Common myeloid progenitor, CD34-positive (primary cell): Measurements from ENCODE around the gene ABHD12.

Experiments
- CTCF ChIA-PET: fragments of 350-600 bp; sonication (Branson Sonifier 250); formaldehyde crosslinking; loops from one replicate; lab custom pipeline; 2021; ENCODE audit warnings: antibody characterized with exemption; lab: Charles Lee
- POLR2A ChIA-PET: fragments of 350-600 bp; sonication (Branson Sonifier 250); formaldehyde crosslinking; loops from one replicate; lab custom pipeline; 2021; ENCODE audit warnings: antibody characterized with exemption; lab: Charles Lee
- DNase-seq, 3 donors: peaks; one replicate each; pipeline versions ENCODE4 v3.0.0 to v3.0.0-alpha.2; 2013
- H3K27ac ChIP-seq, 2 experiments: 1 replicate in 1 of 2; 2 replicates in 1 of 2; pipeline ENCODE4 v1.7.0; 2013; ENCODE audit warnings: inconsistent platforms in 2 of 2, low read length in 2 of 2, mild to moderate bottlenecking in 2 of 2, low read depth in 1 of 2, moderate library complexity in 1 of 2; ENCODE audit not compliant: severe bottlenecking in 2 of 2, insufficient read depth in 1 of 2, poor library complexity in 1 of 2
- H3K27me3 ChIP-seq, 5 experiments: replicated peaks in 2 of 5; 1 replicate in 3 of 5; 2 replicates in 2 of 5; pipeline versions ENCODE4 v1.6.1 to v1.7.0; 2013; ENCODE audit warnings: low read length in 4 of 5, mild to moderate bottlenecking in 2 of 5, moderate library complexity in 2 of 5, inconsistent platforms in 1 of 5; ENCODE audit not compliant: insufficient read depth in 5 of 5, control insufficient read depth in 4 of 5
- H3K36me3 ChIP-seq, 4 experiments: 1 replicate in 2 of 4; 2 replicates in 2 of 4; pipeline versions ENCODE4 v1.6.1 to v1.7.0; 2013; ENCODE audit warnings: low read length in 3 of 4, control low read depth in 1 of 4, mild to moderate bottlenecking in 1 of 4; ENCODE audit not compliant: control insufficient read depth in 4 of 4, insufficient read depth in 4 of 4
- H3K4me1 ChIP-seq, 4 experiments: 1 replicate in 3 of 4; 2 replicates in 1 of 4; pipeline versions ENCODE4 v1.6.1 to v1.7.1; 2013; ENCODE audit warnings: low read length in 3 of 4, mild to moderate bottlenecking in 3 of 4, control low read depth in 1 of 4, inconsistent platforms in 1 of 4, moderate library complexity in 1 of 4; ENCODE audit not compliant: control insufficient read depth in 4 of 4, insufficient read depth in 4 of 4; ENCODE audit errors: control extremely low read depth in 1 of 4
- H3K4me3 ChIP-seq, 7 experiments: 1 replicate in 4 of 7; 2 replicates in 3 of 7; pipeline versions ENCODE4 v1.5.1 to v1.7.0; 2013; ENCODE audit warnings: mild to moderate bottlenecking in 7 of 7, low read length in 6 of 7, moderate library complexity in 6 of 7, inconsistent platforms in 2 of 7, low read depth in 2 of 7, control low read depth in 1 of 7; ENCODE audit not compliant: insufficient read depth in 4 of 7, control insufficient read depth in 1 of 7; ENCODE audit errors: extremely low read depth in 1 of 7
- H3K9me3 ChIP-seq, 5 experiments: 1 replicate in 4 of 5; 2 replicates in 1 of 5; pipeline versions ENCODE4 v1.6.1 to v1.7.1; 2013; ENCODE audit warnings: low read length in 4 of 5, mild to moderate bottlenecking in 2 of 5, inconsistent platforms in 1 of 5, low read depth in 1 of 5, moderate library complexity in 1 of 5; ENCODE audit not compliant: control insufficient read depth in 4 of 5, insufficient read depth in 2 of 5; ENCODE audit errors: control extremely low read depth in 1 of 5
- WGBS: methylation state at CpG from one replicate; pipeline ENCODE4 v1.1.5; 2013; ENCODE audit not compliant: insufficient coverage; 5-methylcytosine and 5-hydroxymethylcytosine counted together

The ABHD12 gene

GRCh38 chr20:25254986-25255680 lies 135.5 kb downstream of the ABHD12 start:
- Histone ChIP-seq H3K36me3 (peaks cover under 1 to 20% (median 13%) of the 10 kb centered on the region in 4 experiments), H3K27ac (no peak overlapping the region), H3K27me3 (no peaks in the 10 kb centered on the region), H3K4me1 (no peaks in the 10 kb centered on the region), H3K9me3 (no peaks in the 10 kb centered on the region), H3K4me3 (no peak overlapping the region)
- DNase-seq, result no peak
- 96% methylated on average over 10 of the region's 12 CpGs for WGBS
- ChIA-PET POLR2A (no interaction called here), CTCF (interaction anchor here (1.0 to 1.1 kb wide), 2 partner anchors 11 to 25 kb away, joined by 3 read pairs; no protein-coding TSS in a partner anchor)

- POLR2A ChIA-PET, result no interaction called here
- Histone ChIP-seq H3K36me3 (peaks cover 0 to 16% (median 9%) of the 10 kb centered on the region in 4 experiments), H3K9me3 (no peaks in the 10 kb centered on the region), H3K4me3 (no peak overlapping the region), H3K27me3 (no peaks in the 10 kb centered on the region), H3K27ac (no peak overlapping the region), H3K4me1 (peaks cover 0 to under 1% (median 0%) of the 10 kb centered on the region in 4 experiments)
- no peak for DNase-seq
- WGBS, result 95% methylated on average over 4 of the region's 5 CpGs
- CTCF ChIA-PET, result interaction anchor here (1.0 to 1.1 kb wide), 2 partner anchors 10 to 26 kb away, joined by 3 read pairs; no protein-coding TSS in a partner anchor
These were observed 136.1 kb downstream of the ABHD12 start for GRCh38 chr20:25254571-25254970.

GRCh38 chr20:25253606-25254275 lies 136.9 kb downstream of the ABHD12 start:
- CTCF ChIA-PET, result interaction anchor here (1.0 to 1.1 kb wide), 2 partner anchors 9 to 27 kb away, joined by 3 read pairs; no protein-coding TSS in a partner anchor
- H3K27me3 ChIP-seq, result no peaks in the 10 kb centered on the region
- 96% methylated on average over 7 of the region's 11 CpGs for WGBS
- H3K4me3 ChIP-seq, result no peak overlapping the region
- H3K9me3 ChIP-seq, result no peaks in the 10 kb centered on the region
- H3K27ac ChIP-seq, result no peak overlapping the region
- peaks cover 0 to 12% (median 5%) of the 10 kb centered on the region in 4 experiments for H3K36me3 ChIP-seq
- POLR2A ChIA-PET, result no interaction called here
- H3K4me1 ChIP-seq, result peaks cover 0 to 9% (median 4%) of the 10 kb centered on the region in 4 experiments
- no peak for DNase-seq

- Histone ChIP-seq H3K27ac (no peak overlapping the region), H3K4me3 (no peak overlapping the region), H3K4me1 (peaks cover 0 to 13% (median 5%) of the 10 kb centered on the region in 4 experiments), H3K27me3 (no peaks in the 10 kb centered on the region), H3K36me3 (peaks cover 0 to 12% (median 4%) of the 10 kb centered on the region in 4 experiments), H3K9me3 (no peaks in the 10 kb centered on the region)
- DNase-seq, result no peak
- WGBS, result 97% methylated on average over 4 of the region's 6 CpGs
- ChIA-PET POLR2A (no interaction called here), CTCF (interaction anchor here (0.6 to 0.9 kb wide), 2 partner anchors 74 to 83 kb away, joined by 3 read pairs; no protein-coding TSS in a partner anchor)
These were observed 137.8 kb downstream of the ABHD12 start for GRCh38 chr20:25252686-25253421.

- Histone ChIP-seq H3K36me3 (peaks cover 0 to 12% (median 4%) of the 10 kb centered on the region in 4 experiments), H3K4me1 (peaks cover 0 to 17% (median 10%) of the 10 kb centered on the region in 4 experiments), H3K27ac (no peak overlapping the region), H3K9me3 (no peaks in the 10 kb centered on the region), H3K4me3 (no peak overlapping the region), H3K27me3 (no peaks in the 10 kb centered on the region)
- POLR2A ChIA-PET, result no interaction called here
- DNase-seq, result no peak
- CTCF ChIA-PET, result interaction anchor here (0.6 to 0.9 kb wide), 2 partner anchors 73 to 84 kb away, joined by 3 read pairs; no protein-coding TSS in a partner anchor
- WGBS, result 92% methylated on average over 5 of the region's 6 CpGs
These were observed 138.4 kb downstream of the ABHD12 start for GRCh38 chr20:25252230-25252651.

GRCh38 chr20:25251558-25251957 lies 139.1 kb downstream of the ABHD12 start:
- peaks cover 0 to 12% (median 4%) of the 10 kb centered on the region in 4 experiments for H3K36me3 ChIP-seq
- DNase-seq, result no peak
- H3K27me3 ChIP-seq, result peaks cover 0 to 2% (median 1%) of the 10 kb centered on the region in 5 experiments
- H3K27ac ChIP-seq, result no peak overlapping the region
- WGBS, result 100% methylated on average over 3 of the region's 4 CpGs
- H3K4me3 ChIP-seq, result no peak overlapping the region
- ChIA-PET CTCF (interaction anchor here (0.6 to 1.0 kb wide), 2 partner anchors 15 to 42 kb away, joined by 3 to 4 read pairs; no protein-coding TSS in a partner anchor), POLR2A (no interaction called here)
- H3K9me3 ChIP-seq, result no peaks in the 10 kb centered on the region
- H3K4me1 ChIP-seq, result peaks cover 0 to 21% (median 12%) of the 10 kb centered on the region in 4 experiments
